Mononuclear cell (primary cell): ENCODE data around the gene CEP131. TPM values are rescaled to one million over a fixed set of nuclear protein-coding genes. Genes with fewer than 3 reads are reported as not detected.
"Not testable (repeated sequence)": the region's sequence is repeated elsewhere in the genome, so short reads cannot be mapped to it uniquely, and the experiment has no call there.

Experiments
- H3K27me3 ChIP-seq: 2 replicates; pipeline ENCODE4 v1.6.0; 2011; ENCODE audit warnings: low read length, control low read depth; ENCODE audit not compliant: insufficient read depth
- H3K4me1 ChIP-seq: 2 replicates; pipeline ENCODE4 v1.5.1; 2011; ENCODE audit warnings: mild to moderate bottlenecking, low read length, control low read depth; ENCODE audit not compliant: insufficient read depth
- H3K4me3 ChIP-seq: 2 replicates; pipeline ENCODE4 v1.5.1; 2011; ENCODE audit warnings: mild to moderate bottlenecking, low read length, moderate library complexity
- H3K9me3 ChIP-seq: 2 replicates; pipeline ENCODE4 v1.5.1; 2011; ENCODE audit warnings: low read depth, mild to moderate bottlenecking, control low read depth, low read length
- total RNA-seq: library from RNA; depleted of rRNA; stranded (reverse); fragments of >200 nt; gene quantifications from one replicate; pipeline ENCODE4 v1.2.3, GENCODE V29; 2012

CEP131 gene
- total RNA-seq, 1 donor = 4.8 TPM

GRCh38 chr17:81227630-81228029 lies 4.9 kb upstream of the CEP131 start:
- not testable (repeated sequence) for H3K4me3 ChIP-seq, H3K27me3 ChIP-seq, H3K9me3 ChIP-seq
- peaks cover 30% of the 10 kb centered on the region for H3K4me1 ChIP-seq

- Histone ChIP-seq H3K27me3 (no peaks in the 10 kb centered on the region), H3K4me1 (peaks cover 36% of the 10 kb centered on the region), H3K9me3 (no peaks in the 10 kb centered on the region), H3K4me3 (peak overlapping the region; percentile 25)
Observed at GRCh38 chr17:81223762-81224130, 981 bp upstream of the CEP131 start.

DNA sequence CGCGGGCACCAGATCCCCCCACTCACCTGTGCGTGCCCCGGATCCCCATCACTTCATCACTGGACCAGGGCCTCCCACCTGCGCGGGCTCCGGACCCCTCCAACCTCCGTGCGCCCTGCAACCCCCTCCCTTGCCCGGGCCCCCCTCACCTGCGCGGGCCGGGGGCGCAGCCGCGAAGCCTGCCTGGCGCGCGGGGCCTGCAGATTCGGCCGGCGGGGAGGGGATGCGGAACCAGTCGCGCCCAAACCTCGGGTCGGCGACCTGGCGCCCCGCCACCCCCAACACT lies 202 bp downstream of the CEP131 start:
- H3K4me3 ChIP-seq = peak overlapping the region; percentile 52
- H3K27me3 ChIP-seq = no peaks in the 10 kb centered on the region
- peaks cover 24% of the 10 kb centered on the region for H3K4me1 ChIP-seq
- H3K9me3 ChIP-seq = no peaks in the 10 kb centered on the region

GRCh38 chr17:81221842-81222619 lies 734 bp downstream of the CEP131 start:
- Histone ChIP-seq H3K9me3 (no peaks in the 10 kb centered on the region), H3K4me1 (peaks cover 23% of the 10 kb centered on the region), H3K4me3 (peak overlapping the region; percentile 52), H3K27me3 (no peaks in the 10 kb centered on the region)

DNA sequence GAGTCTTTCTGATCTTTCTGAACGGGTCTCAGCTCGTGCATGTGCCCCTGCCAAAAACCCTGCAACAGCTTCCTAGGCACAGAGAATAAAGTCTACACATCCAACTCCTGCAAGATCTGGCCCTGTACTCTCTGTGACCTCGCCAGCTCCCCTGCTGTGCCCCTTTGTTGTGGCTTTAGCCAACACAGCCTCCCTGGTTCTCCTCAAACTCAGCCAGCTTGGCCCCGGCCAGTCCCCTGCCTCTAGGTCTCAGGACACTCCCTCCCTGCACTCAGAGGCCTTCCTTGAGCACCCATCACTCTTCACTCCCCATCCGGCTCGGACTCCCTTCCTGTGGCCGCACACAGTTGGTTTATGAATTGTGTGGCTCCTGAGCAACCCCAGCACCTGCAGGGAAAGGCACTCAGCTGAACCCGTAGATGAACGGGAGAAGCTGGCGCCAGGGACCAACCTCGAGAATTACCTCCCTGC lies 1.4 kb downstream of the CEP131 start:
- Histone ChIP-seq H3K4me3 (no peak overlapping the region), H3K4me1 (peaks cover 23% of the 10 kb centered on the region), H3K27me3 (no peaks in the 10 kb centered on the region), H3K9me3 (no peaks in the 10 kb centered on the region)

DNA sequence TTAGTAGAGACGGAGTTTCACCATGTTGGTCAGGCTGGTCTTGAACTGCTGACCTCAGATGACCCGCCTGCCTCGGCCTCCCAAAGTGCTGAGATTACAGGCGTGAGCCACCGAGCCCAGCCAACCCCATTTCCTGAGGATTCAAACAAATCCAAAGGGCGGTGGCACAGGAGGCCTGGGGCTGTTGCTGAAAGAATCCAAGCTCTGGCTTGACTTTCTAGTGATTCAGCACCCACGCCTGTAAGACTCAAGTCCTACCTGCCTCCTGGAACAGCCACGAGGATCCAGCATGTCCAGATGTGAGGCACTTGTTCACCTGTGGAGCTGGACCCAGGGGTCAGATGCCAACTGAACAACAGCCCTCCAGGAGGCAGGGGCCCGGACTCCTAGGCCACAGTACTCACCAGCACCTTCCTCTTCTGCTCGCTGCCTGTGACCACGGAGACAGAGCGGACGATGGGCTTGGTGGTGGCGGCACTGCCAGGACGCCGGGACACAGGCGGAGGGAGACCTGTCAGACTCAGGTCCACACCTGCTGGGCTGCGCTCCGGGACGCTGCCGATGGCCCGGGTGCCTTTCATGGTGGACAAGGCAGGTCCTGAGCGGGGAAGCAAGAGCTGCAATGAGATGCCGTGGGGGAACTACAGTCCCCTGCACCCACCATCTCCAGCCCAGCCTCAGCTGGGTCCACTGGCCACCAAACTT lies 3.1 kb downstream of the CEP131 start:
- Histone ChIP-seq H3K9me3 (no peaks in the 10 kb centered on the region), H3K4me3 (no peak overlapping the region), H3K27me3 (no peaks in the 10 kb centered on the region), H3K4me1 (peaks cover 23% of the 10 kb centered on the region)

- Histone ChIP-seq H3K27me3 (no peaks in the 10 kb centered on the region), H3K4me3 (no peak overlapping the region), H3K4me1 (peaks cover 22% of the 10 kb centered on the region), H3K9me3 (no peaks in the 10 kb centered on the region)
Observed at GRCh38 chr17:81218991-81219390, 3.8 kb downstream of the CEP131 start.

DNA sequence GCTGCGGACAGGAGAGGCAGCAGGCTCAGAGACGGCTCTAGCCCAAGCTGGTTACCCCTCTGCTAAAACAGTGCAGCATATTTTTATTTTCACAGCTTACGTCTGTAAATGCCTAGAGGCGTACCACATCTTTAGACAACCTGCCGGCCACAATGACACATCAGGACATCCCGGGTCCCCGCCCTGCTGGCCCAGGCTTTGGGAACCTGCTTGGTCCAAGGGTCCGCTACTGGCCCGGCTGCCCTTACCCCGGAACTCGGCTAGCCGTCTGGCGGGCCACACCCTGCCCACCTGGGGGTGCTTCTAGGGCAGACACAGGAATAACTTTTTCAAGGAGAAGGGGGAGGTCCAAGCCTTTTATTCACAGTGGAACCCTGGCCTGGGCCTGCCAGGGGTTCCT lies 4.3 kb downstream of the CEP131 start:
- no peak overlapping the region for H3K4me3 ChIP-seq
- H3K9me3 ChIP-seq = no peaks in the 10 kb centered on the region
- H3K4me1 ChIP-seq = peaks cover 17% of the 10 kb centered on the region
- no peaks in the 10 kb centered on the region for H3K27me3 ChIP-seq

DNA sequence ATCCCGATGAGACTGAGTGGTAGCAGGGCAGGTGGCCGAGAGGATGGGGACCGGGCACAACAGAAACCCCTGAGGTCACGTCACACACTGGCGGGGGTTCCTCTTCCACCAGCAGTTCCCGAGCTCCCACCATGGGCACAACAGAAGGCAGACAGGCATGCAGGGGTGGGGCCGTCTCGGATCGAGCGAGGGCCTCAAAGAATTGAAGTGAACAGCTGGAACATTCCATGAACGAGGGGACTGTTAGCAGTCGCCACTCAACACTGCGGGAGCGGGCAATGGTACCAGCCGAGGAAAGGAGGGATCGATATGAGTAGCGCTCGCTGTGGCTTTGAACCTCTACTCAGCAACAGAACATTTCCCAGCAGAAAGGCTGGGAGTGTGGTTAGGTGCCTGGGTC lies 5.3 kb downstream of the CEP131 start:
- no peaks in the 10 kb centered on the region for H3K9me3 ChIP-seq
- peaks cover 13% of the 10 kb centered on the region for H3K4me1 ChIP-seq
- H3K27me3 ChIP-seq = no peaks in the 10 kb centered on the region
- no peak overlapping the region for H3K4me3 ChIP-seq

DNA sequence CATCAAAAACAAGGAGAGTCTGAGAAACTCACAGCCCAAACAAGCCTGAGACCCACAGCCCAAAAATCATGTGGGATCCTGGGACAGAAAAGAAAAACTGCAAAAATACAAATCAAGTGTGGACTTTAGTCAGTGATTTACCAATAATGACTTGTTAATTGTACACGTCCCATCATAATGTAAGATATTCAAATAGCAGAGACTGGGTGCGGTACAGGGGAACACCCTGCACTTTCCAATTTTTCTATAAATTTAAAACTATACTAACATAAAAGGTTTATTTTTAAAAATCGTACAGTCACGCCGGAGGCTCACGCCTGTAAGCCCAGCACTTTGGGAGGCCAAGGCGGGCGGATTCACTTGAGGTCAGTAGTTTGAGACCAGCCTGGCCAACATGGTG lies 8.8 kb downstream of the CEP131 start:
- Histone ChIP-seq H3K4me3 (no peak overlapping the region), H3K9me3 (no peaks in the 10 kb centered on the region), H3K4me1 (no peaks in the 10 kb centered on the region), H3K27me3 (no peaks in the 10 kb centered on the region)

GRCh38 chr17:81212365-81212764 lies 10.4 kb downstream of the CEP131 start:
- no peak overlapping the region for H3K4me3 ChIP-seq
- H3K9me3 ChIP-seq = no peaks in the 10 kb centered on the region

DNA sequence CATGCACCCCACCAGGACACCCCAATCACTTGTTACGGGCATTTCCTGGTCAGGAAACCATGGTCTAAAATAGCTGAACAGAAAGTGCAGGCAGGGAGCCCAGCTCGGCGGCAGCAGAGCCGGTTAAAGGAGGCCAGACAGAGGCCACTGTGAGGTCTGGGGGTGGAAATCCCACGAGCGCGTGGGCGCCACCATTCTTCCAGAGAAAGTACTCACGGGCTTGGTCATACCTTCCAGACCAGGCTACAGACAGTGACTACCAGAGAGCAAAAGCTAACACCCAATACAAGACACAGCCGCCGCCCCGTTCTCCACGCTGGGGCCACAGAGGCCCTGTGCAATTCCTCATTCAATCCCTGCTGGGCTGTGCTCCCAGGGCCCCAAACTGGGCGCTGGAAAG lies 11.9 kb downstream of the CEP131 start:
- H3K4me1 ChIP-seq = no peaks in the 10 kb centered on the region
- no peaks in the 10 kb centered on the region for H3K27me3 ChIP-seq
- H3K9me3 ChIP-seq = no peaks in the 10 kb centered on the region
- no peak overlapping the region for H3K4me3 ChIP-seq

More at GRCh38 chr17:81212365-81212764, 10.4 kb downstream of the CEP131 start:
- Histone ChIP-seq H3K4me1 (no peaks in the 10 kb centered on the region), H3K27me3 (no peaks in the 10 kb centered on the region)

- no peaks in the 10 kb centered on the region for H3K27me3 ChIP-seq
- H3K9me3 ChIP-seq = no peaks in the 10 kb centered on the region
- H3K4me3 ChIP-seq = no peak overlapping the region
- no peaks in the 10 kb centered on the region for H3K4me1 ChIP-seq
Observed at GRCh38 chr17:81210466-81210865, 12.3 kb downstream of the CEP131 start.

- Histone ChIP-seq H3K9me3 (no peaks in the 10 kb centered on the region), H3K4me3 (no peak overlapping the region), H3K4me1 (no peaks in the 10 kb centered on the region), H3K27me3 (no peaks in the 10 kb centered on the region)
Observed at GRCh38 chr17:81209141-81209540, 13.6 kb downstream of the CEP131 start.

- Histone ChIP-seq H3K27me3 (no peaks in the 10 kb centered on the region), H3K9me3 (no peaks in the 10 kb centered on the region), H3K4me1 (no peaks in the 10 kb centered on the region), H3K4me3 (no peak overlapping the region)
Observed at GRCh38 chr17:81208651-81209050, 14.1 kb downstream of the CEP131 start.
